ENCODE results near the gene AGTR2.
A peak's percentile ranks its signal among the peaks of the same experiment; 100 is the strongest.
"Not testable (repeated sequence)": the region's sequence is repeated elsewhere in the genome, so short reads cannot be mapped to it uniquely, and the experiment has no call there.

AGTR2 gene

GRCh38 chrX:116170511-116170910 is at the start of gene AGTR2:
Gene AGTR2 (plus strand): TSS chrX:116170744. CDS start chrX:116172281, 1,537 bp downstream.
- no peak for DNase-seq (ENCODE audit: low spot score)

GRCh38 chrX:116135277-116135676 is 35.3 kb upstream of the AGTR2 start:
- DNase-seq (ENCODE audit: low spot score), result no peak

- DNase-seq (ENCODE audit: low spot score), result not testable (repeated sequence)
Measured at GRCh38 chrX:116141270-116141669, 29.3 kb upstream of the AGTR2 start.

- DNase-seq (ENCODE audit: low spot score), result no peak
Measured at GRCh38 chrX:116142976-116143375, 27.6 kb upstream of the AGTR2 start.

- no peak for DNase-seq (ENCODE audit: low spot score)
Measured at GRCh38 chrX:116172976-116173375, 2.4 kb downstream of the AGTR2 start.

- no peak for DNase-seq (ENCODE audit: low spot score)
Measured at GRCh38 chrX:116181300-116181699, 10.8 kb downstream of the AGTR2 start.

- DNase-seq (ENCODE audit: low spot score), result no peak
Measured at GRCh38 chrX:116185163-116185562, 14.6 kb downstream of the AGTR2 start.

- DNase-seq (ENCODE audit: low spot score), result no peak
Measured at GRCh38 chrX:116194649-116195048, 24.1 kb downstream of the AGTR2 start.

- no peak for DNase-seq (ENCODE audit: low spot score)
Measured at GRCh38 chrX:116198235-116198634, 27.7 kb downstream of the AGTR2 start.

DNA sequence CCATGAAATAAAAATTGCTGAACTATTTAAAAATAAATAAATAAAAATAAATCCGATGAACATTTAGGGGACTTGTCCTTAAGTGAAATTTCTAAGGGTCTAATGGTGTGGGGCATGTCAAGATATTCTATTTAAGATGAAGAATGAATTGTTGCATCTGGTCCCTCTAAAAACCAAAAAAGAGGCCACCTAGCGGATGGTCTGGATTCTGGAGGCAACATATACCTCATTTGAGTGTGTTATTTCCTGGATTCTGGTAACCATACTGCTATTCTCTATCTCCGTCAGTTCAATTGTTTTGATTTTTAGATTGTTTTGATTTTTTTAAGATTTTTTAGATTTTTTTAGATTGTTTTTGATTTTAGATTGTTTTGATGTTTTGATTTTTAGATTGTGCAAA is 28.3 kb downstream of the AGTR2 start:
- no peak for DNase-seq (ENCODE audit: low spot score)

- DNase-seq (ENCODE audit: low spot score), result peak; percentile 3
Measured at GRCh38 chrX:116204932-116205331, 34.4 kb downstream of the AGTR2 start.

DNA sequence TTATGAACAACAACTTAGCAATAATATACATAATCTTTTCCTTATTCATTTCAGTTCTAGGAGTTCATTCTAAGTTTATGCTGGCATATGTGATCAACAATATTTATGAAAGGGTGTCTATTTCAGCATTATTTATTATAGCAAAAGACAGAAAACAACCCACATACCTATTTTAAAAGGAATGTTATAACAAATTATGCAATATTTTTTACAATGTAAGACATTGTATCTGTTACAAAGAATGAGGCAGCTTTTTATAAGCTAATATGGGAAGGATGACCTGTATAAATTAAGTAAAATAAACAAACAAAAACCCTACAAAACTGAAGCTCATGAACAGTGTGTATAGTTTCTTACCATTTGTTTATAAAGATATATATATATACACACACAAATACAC is 42.7 kb downstream of the AGTR2 start:
- DNase-seq (ENCODE audit: low spot score), result no peak

- DNase-seq (ENCODE audit: low spot score), result not testable (repeated sequence)
Measured at GRCh38 chrX:116217080-116217479, 46.5 kb downstream of the AGTR2 start.

All from putamen (tissue), 1 donor.